Peyer's patch (tissue), 4 donors: Measurements from ENCODE around the gene ABR.

Experiments used
- CTCF ChIP-seq, 6 experiments: fragments of 450-650 bp in 4 of 6; fragments of 200-600 bp in 2 of 6; sonication (generic) in 1 of 6; IDR thresholded peaks; one replicate each; pipeline ENCODE4 v1.5.1; 2017 to 2019; ENCODE audit warnings: antibody characterized with exemption in 6 of 6, mild to moderate bottlenecking in 3 of 6, moderate library complexity in 1 of 6
- POLR2A ChIP-seq, 2 donors: fragments of 450-650 bp; IDR thresholded peaks; one replicate each; pipeline ENCODE4 v1.5.1; 2017; ENCODE audit warnings: antibody characterized with exemption in 2 of 2, mild to moderate bottlenecking in 2 of 2, moderate library complexity in 2 of 2

GRCh38 chr17:1197781-1198490, 18.2 kb upstream of the ABR start:
- no peak for TF ChIP-seq CTCF (IDR thresholded peaks at IDR 0.05)
- no peak for TF ChIP-seq POLR2A (IDR thresholded peaks at IDR 0.05)
